SW 1271 (cell line): Measurements from ENCODE around the gene TMEM222.

Experiments
- DNase-seq, 2 experiments: peaks; one replicate each; lab custom pipeline; 2025; lab: John Stamatoyannopoulos, UW

The TMEM222 gene

GRCh38 chr1:27342391-27342777 lies 20.4 kb downstream of the TMEM222 start:
- no peak for DNase-seq

DNA sequence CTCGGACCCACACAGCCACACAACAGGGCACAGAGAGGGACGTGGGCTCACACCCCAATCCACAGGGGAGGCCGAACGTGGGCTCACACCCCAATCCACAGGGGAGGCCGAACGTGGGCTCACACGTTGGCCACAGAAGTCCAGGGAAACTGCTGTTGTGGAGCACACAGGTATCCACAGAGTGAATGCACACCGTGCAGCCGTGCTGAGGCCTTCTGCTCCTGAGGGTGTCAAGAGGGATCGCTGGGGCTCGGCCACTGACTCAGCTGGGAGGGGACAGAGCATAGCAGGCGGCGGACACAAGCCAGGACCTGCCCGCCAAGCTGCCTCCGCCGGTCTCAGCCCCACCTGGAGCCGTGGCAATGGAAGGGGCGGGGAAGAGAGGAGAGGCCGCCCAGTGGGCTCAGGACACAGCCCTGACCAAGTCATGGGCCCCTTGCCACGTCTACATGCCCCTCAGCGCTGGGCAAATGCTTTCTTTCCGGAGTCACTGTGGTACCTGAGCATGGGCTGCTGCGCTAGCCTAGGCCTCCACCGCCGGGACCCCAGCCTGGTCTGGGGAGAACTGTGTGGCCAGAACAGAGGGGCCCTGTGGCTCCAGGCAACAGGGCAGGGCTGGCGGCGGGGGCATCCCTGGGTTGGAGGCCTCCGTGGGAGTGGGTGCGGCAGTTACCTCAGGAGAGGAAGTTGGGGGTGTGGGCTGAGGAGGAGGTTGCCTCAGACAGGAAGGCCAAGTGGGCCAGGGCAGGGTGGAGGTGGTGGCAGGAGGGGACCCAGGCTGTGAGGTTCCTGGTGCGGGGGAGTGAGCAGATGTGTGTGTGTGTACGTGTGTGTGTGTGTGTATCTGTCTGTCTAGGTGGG lies 21.0 kb downstream of the TMEM222 start:
- no peak for DNase-seq

DNA sequence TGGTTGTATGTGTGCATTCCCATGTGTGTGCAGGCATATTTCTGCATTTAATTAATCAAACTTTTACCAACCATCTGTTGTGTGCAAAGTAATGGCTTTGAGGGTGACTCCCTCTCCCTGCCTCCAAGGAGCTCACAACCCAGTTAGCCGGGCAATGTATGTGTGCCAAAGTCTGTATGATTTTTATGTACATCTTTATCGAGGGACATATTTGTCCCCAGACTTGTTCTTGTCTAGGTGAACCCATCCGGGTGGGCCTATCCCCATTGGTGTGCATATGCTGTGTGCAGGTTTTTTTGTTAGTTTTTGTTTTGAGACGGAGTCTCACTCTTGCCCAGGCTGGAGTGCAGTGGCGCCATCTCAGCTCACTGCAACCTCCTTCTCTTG lies 21.7 kb downstream of the TMEM222 start:
- DNase-seq, result no peak

GRCh38 chr1:27345272-27345671 lies 23.3 kb downstream of the TMEM222 start:
- DNase-seq, result no peak

- no peak for DNase-seq
These were observed 24.4 kb downstream of the TMEM222 start for GRCh38 chr1:27346357-27346756.

DNA sequence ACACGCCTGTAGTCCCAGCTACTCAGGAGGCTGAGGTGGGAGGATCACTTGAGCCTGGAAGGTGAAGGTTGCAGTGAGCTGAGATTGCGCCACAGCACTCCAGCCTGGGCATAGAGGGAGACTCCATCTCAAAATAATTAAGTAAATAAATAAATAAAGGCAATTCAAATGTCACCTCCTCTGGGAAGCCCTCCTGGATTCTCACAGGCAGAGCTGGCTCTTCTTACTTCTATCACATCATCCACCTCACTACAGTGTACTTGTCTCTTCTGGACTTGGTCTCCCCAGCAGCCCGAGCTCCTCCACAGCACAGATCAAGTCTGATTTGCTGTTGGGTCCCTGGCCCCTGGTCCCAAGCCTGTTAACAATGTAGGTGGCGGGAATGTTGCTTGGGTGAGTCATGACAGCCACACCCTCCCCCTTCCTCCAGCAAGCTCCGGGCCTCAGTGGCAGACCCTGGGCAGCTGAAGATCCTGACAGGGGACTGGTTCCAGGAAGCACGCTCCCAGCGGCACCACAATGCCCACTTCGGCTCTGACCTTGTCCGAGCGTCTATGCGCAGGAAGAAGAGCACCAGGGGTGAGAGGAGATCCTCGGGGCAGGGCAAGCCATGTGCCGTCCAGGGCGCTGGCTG lies 25.1 kb downstream of the TMEM222 start:
- no peak for DNase-seq

DNA sequence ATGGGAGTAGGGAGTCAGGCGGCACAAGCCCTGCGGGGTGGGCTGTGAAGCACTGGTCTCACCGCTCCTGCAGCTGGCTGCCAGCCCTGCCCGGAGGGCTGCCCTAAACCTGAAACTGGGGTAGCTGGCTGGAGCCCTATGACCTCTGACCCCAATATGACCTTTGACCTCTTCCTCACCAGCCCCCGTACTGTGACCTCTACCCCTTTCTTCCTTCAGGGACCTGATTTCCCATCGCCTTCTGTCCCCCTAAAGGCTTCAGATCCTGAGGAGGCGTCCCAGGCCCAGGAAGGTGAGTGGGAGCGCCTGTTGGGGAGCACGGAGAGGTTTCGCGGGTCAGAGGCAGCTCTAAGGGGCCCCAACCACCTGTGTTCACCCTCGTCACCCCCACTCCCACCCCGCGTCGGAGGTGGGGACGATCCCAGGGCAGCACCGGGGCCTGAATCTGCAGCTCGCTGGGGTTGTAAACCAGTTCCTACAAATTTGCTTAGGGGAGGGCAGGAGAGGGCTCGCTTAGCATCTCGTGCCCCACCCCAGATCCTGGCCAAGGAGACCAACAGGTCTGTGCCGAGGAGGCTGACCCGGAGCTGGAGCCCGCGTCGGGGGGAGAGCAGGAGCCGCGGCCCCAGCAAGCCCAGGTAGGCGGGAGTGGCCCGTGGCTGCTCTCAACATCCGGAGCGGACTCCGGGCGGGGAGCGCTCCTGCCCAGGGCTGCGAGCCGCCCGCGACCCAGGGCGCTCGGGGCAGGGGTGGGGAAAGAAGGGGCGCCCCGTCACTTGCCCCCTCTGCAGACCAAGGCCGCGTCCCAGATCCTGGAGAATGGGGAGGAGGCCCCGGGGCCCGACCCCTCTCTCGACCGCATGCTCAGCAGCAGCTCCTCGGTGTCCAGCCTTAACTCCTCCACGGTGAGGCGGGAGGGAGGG lies 27.2 kb downstream of the TMEM222 start:
- DNase-seq, result no peak

- no peak for DNase-seq
These were observed 28.1 kb downstream of the TMEM222 start for GRCh38 chr1:27349784-27350662.

- no peak for DNase-seq
These were observed 28.9 kb downstream of the TMEM222 start for GRCh38 chr1:27350663-27351540.

DNA sequence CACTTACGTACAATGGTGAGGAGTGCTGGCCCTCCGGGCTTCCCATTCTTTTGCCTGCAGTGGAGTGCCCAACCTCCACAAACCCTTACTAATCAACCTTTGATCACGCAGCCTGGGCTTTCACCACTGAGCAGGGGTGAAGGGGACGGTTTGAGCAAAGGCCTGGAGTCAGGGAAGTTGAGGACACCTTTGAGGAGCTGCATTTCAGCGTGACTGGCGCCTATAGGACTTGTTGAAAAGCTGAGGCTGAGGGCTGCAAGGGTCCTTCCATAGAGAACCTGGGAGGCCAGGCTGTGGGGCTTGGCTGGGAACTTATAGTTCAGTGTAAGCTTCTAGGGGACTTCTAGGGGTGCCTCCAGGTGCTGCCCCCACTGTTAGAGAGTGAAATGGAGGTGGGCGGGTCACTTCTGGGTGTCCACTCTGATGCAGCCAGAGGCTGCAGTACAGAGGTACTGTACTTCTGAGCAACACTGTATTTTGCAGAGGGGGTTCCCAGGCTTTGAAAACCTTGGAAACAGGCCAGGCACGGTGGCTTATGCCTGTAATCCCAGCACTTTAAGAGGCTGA lies 29.7 kb downstream of the TMEM222 start:
- DNase-seq, result no peak

GRCh38 chr1:27353166-27353565 lies 31.2 kb downstream of the TMEM222 start:
- no peak for DNase-seq

- no peak for DNase-seq
These were observed 31.7 kb downstream of the TMEM222 start for GRCh38 chr1:27353629-27354028.

DNA sequence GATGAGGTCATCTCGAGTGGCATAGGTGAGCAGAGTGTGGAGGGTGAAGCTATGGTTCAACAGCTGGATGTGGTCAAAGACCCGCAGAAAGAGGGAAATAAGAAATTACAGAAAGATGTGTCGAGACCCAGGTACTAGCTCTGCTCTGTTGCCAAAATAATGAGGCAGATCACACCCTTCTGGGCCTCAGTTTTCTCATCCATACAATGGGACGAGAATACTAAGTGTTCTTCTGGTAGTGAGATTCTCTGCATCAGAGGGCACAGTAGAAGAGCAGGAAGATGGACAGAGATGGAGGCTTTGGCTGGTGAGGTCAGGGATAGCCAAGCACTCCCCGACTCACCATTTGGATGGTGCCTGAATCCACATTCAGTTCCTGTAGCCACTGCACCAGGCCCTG lies 33.7 kb downstream of the TMEM222 start:
- DNase-seq, result no peak

- no peak for DNase-seq
These were observed 34.3 kb downstream of the TMEM222 start for GRCh38 chr1:27356277-27356618.

GRCh38 chr1:27356619-27357280 lies 34.8 kb downstream of the TMEM222 start:
- no peak for DNase-seq

DNA sequence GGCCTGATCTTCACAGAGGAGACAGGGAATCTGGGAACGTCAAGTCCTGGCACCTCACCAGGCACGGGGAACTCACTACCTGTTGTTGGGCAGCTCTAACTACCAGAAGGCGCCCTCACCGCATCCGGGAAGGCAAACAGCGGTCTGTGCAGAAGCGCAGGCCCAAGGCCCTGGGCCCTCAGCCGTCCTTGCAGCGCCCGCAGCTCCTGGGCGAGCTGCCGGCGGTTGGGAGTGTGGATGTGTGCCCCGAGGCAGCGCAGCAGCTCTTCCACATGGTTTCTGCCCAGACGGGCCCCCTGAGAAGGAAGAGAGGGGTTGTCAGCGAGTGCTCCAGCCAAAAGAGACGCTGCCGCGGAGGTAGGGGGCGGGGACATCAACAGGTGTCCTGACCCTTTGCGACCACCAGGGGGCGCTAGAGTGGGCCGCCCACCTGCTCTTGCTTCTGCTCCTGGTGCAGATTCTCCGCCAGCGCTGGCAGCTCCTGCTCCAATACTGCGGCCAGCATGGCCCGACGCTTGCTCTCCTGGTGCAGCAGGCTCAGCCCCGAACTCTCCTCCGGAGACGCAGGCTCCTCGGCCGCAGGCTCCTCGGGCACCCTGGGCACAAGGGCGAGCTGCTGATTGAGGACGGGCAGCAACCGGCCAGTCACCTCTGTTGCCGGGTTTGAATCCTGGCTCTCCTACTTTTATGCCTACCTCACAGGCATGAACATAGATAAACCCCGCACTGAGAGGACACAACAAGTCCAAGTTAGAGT lies 35.5 kb downstream of the TMEM222 start:
- DNase-seq, result no peak

- DNase-seq, result no peak
These were observed 36.3 kb downstream of the TMEM222 start for GRCh38 chr1:27358038-27358927.

- DNase-seq, result no peak
These were observed 37.0 kb downstream of the TMEM222 start for GRCh38 chr1:27358928-27359313.
